HCT116 (cell line): ENCODE results near the gene COA8. TPM values are rescaled to one million over a fixed set of nuclear protein-coding genes. Genes with fewer than 3 reads are reported as not detected.

Experiments
- ATAC-seq: fragments of 200-7000 bp; cut with Tn5 transposase; 2 replicates; pipeline ENCODE4 v1.9.1; 2020; ENCODE audit warnings: mild to moderate bottlenecking, moderate library complexity
- BruUV-seq: library from RNA; stranded (reverse); fragments of 400-500 nt; replicated peaks from 2 replicates; lab custom pipeline; 2021; lab: Mats Ljungman, UMichigan
- CTCF ChIA-PET: fragments of 300-600 bp; sonication (Branson Sonifier 250); formaldehyde crosslinking; loops from one replicate; lab custom pipeline; 2021; ENCODE audit warnings: antibody characterized with exemption; lab: Charles Lee
- POLR2A ChIA-PET: fragments of 300-600, 350-600 bp; sonication (Branson Sonifier 250); formaldehyde crosslinking; loops from one replicate; lab custom pipeline; 2021; ENCODE audit warnings: antibody characterized with exemption; lab: Charles Lee
- RAD21 ChIA-PET, 2 experiments: fragments of 300-600 bp; sonication (Branson Sonifier 250); formaldehyde crosslinking; loops; one replicate each; lab custom pipeline; 2023; ENCODE audit warnings: low total read pairs in 2 of 2; ENCODE audit not compliant: uncharacterized antibody in 2 of 2, unreplicated experiment in 2 of 2, low non-redundant PET in 1 of 2; lab: Charles Lee
- DNase-seq: peaks from one replicate; pipeline ENCODE4 v3.0.0-alpha.2; 2010; ENCODE audit warnings: low read depth, low spot score
- H2AFZ ChIP-seq: fragments of 200-600 bp; shearing (Covaris generic), sonication (generic); 2 replicates; pipeline ENCODE4 v1.6.1; 2017; ENCODE audit warnings: low read depth, mixed run types, mixed read lengths, antibody characterized with exemption, low read length; ENCODE audit not compliant: poor library complexity, severe bottlenecking
- H3K27ac ChIP-seq: 2 replicates; pipeline ENCODE4 v1.5.1; 2012; ENCODE audit warnings: low read depth, low read length
- H3K27me3 ChIP-seq: fragments of 200-600 bp; sonication (generic); 2 replicates; pipeline ENCODE4 v1.6.1; 2016; ENCODE audit warnings: mixed run types, low read length, mixed read lengths; ENCODE audit not compliant: insufficient read depth
- H3K36me3 ChIP-seq, 2 experiments: fragments of 200-500 bp in 1 of 2; fragments of 200-600 bp in 1 of 2; sonication (Bioruptor generic) in 1 of 2; sonication (generic) in 1 of 2; 2 replicates each; pipeline versions ENCODE4 v1.5.1 to v1.6.1; 2014 to 2016; ENCODE audit warnings: low read length in 2 of 2, inconsistent platforms in 1 of 2, mixed read lengths in 1 of 2, mixed run types in 1 of 2; ENCODE audit not compliant: insufficient read depth in 2 of 2, control insufficient read depth in 1 of 2
- H3K4me1 ChIP-seq, 2 experiments: fragments of 200-600 bp in 1 of 2; sonication (generic) in 1 of 2; 2 replicates each; pipeline versions ENCODE4 v1.5.1 to v1.6.1; 2012 to 2017; ENCODE audit warnings: low read length in 2 of 2, inconsistent platforms in 1 of 2, mild to moderate bottlenecking in 1 of 2, mixed read lengths in 1 of 2, mixed run types in 1 of 2, moderate library complexity in 1 of 2; ENCODE audit not compliant: insufficient read depth in 2 of 2, control insufficient read depth in 1 of 2
- H3K4me2 ChIP-seq: fragments of 200-600 bp; sonication (generic); 2 replicates; pipeline ENCODE4 v1.6.1; 2017; ENCODE audit warnings: mixed run types, low read length, mixed read lengths
- H3K4me3 ChIP-seq, 2 experiments: fragments of 200-600 bp in 1 of 2; sonication (generic) in 1 of 2; replicated peaks in 1 of 2; 2 replicates each; pipeline ENCODE4 v1.5.1; 2011 to 2016; ENCODE audit warnings: low read length in 2 of 2, control low read depth in 1 of 2, low read depth in 1 of 2, mild to moderate bottlenecking in 1 of 2, mixed read lengths in 1 of 2, mixed run types in 1 of 2
- H3K79me2 ChIP-seq: fragments of 200-600 bp; sonication (generic); 2 replicates; pipeline ENCODE4 v1.6.1; 2017; ENCODE audit warnings: mild to moderate bottlenecking, mixed run types, low read length, moderate library complexity, mixed read lengths; ENCODE audit not compliant: insufficient read depth
- H3K9ac ChIP-seq: fragments of 200-600 bp; sonication (generic); 2 replicates; pipeline ENCODE4 v1.6.1; 2016; ENCODE audit warnings: low read length, mixed read lengths
- H3K9me2 ChIP-seq: fragments of 200-600 bp; sonication (generic), shearing (Covaris generic); 2 replicates; pipeline ENCODE4 v1.6.1; 2017; ENCODE audit warnings: mixed run types, mild to moderate bottlenecking, moderate library complexity; ENCODE audit not compliant: insufficient read depth
- H3K9me3 ChIP-seq, 2 experiments: fragments of 200-500 bp in 1 of 2; fragments of 200-600 bp in 1 of 2; sonication (Bioruptor generic) in 1 of 2; sonication (generic) in 1 of 2; 2 replicates each; pipeline ENCODE4 v1.6.1; 2014 to 2017; ENCODE audit warnings: low read length in 2 of 2, mixed read lengths in 2 of 2, inconsistent platforms in 1 of 2, low read depth in 1 of 2, mild to moderate bottlenecking in 1 of 2, mixed run types in 1 of 2, moderate library complexity in 1 of 2; ENCODE audit not compliant: control insufficient read depth in 1 of 2, insufficient read depth in 1 of 2
- H4K20me1 ChIP-seq: fragments of 200-600 bp; sonication (generic), shearing (Covaris generic); 2 replicates; pipeline ENCODE4 v1.6.1; 2017; ENCODE audit warnings: mixed run types, mild to moderate bottlenecking, moderate library complexity; ENCODE audit not compliant: insufficient read depth
- ATF3 ChIP-seq: IDR thresholded peaks from 2 replicates; pipeline ENCODE4 v1.6.1; 2012
- CBX3 ChIP-seq: IDR thresholded peaks from 2 replicates; pipeline ENCODE4 v1.6.1; 2012; ENCODE audit warnings: low read depth
- CEBPB ChIP-seq: IDR thresholded peaks from 2 replicates; pipeline ENCODE4 v1.6.1; 2012; ENCODE audit warnings: low read depth
- EGR1 ChIP-seq: IDR thresholded peaks from 2 replicates; pipeline ENCODE4 v1.6.1; 2012; ENCODE audit warnings: low read depth
- ELF1 ChIP-seq: IDR thresholded peaks from 2 replicates; pipeline ENCODE4 v1.6.1; 2012; ENCODE audit warnings: low read depth, borderline replicate concordance
- EZH2phosphoT487 ChIP-seq: fragments of 200-600 bp; IDR thresholded peaks from 2 replicates; pipeline ENCODE4 v1.6.1; 2018; ENCODE audit warnings: antibody characterized with exemption, borderline replicate concordance
- FOSL1 ChIP-seq: IDR thresholded peaks from 2 replicates; pipeline ENCODE4 v1.6.1; 2012; ENCODE audit warnings: low read depth
- MAX ChIP-seq: IDR thresholded peaks from 2 replicates; pipeline ENCODE4 v1.6.1; 2012
- POLR2A ChIP-seq: IDR thresholded peaks from 2 replicates; pipeline ENCODE4 v1.7.0; 2011; ENCODE audit warnings: borderline replicate concordance; ENCODE audit not compliant: insufficient read depth, insufficient read length; ENCODE audit errors: extremely low read depth
- POLR2AphosphoS5 ChIP-seq: IDR thresholded peaks from 2 replicates; pipeline ENCODE4 v1.6.1; 2011; ENCODE audit warnings: mild to moderate bottlenecking, low read depth, low read length, moderate library complexity
- RAD21 ChIP-seq: IDR thresholded peaks from 2 replicates; pipeline ENCODE4 v1.6.1; 2012; ENCODE audit warnings: low read depth, mild to moderate bottlenecking
- SP1 ChIP-seq: IDR thresholded peaks from 2 replicates; pipeline ENCODE4 v1.6.1; 2012; ENCODE audit warnings: low read depth
- SRF ChIP-seq: IDR thresholded peaks from 2 replicates; pipeline ENCODE4 v1.6.1; 2012; ENCODE audit warnings: low read depth
- TCF7L2 ChIP-seq: IDR thresholded peaks from 2 replicates; pipeline ENCODE4 v1.7.0; 2011; ENCODE audit warnings: borderline replicate concordance, inconsistent platforms; ENCODE audit not compliant: insufficient read depth, insufficient read length; ENCODE audit errors: extremely low read depth
- YY1 ChIP-seq: IDR thresholded peaks from 2 replicates; pipeline ENCODE4 v1.6.1; 2011; ENCODE audit warnings: low read length, low read depth, moderate library complexity, mild to moderate bottlenecking; ENCODE audit not compliant: insufficient replicate concordance; ENCODE audit errors: extremely low read depth
- ZFX ChIP-seq: fragments of 450-650 bp; IDR thresholded peaks from 2 replicates; pipeline ENCODE4 v1.6.1; 2017
- ZNF274 ChIP-seq: fragments of 200-500 bp; sonication (Bioruptor generic); IDR thresholded peaks from 2 replicates; pipeline ENCODE4 v1.6.1; 2014; ENCODE audit warnings: mild to moderate bottlenecking, low read depth, low read length, inconsistent platforms
- intact Hi-C: fragments of 100-400 bp; cut with micrococcal nuclease; formaldehyde crosslinking; loops from 2 replicates; pipeline ENCODE4 v1.10.0; 2022
- total RNA-seq: library from RNA; stranded (reverse); gene quantifications from one replicate; pipeline ENCODE4 v1.2.1, GENCODE V29; 2021; ENCODE audit not compliant: unreplicated experiment
- TF ChIP-seq, protein P1 (sequence below): IDR thresholded peaks from 2 replicates; pipeline ENCODE4 v1.6.1; 2011; ENCODE audit warnings: mild to moderate bottlenecking, low read length, moderate library complexity; ENCODE audit not compliant: insufficient replicate concordance; ENCODE audit errors: extremely low read depth

The COA8 gene
- total RNA-seq, 1 experiment from 2014 or later = 29.4 TPM

DNA sequence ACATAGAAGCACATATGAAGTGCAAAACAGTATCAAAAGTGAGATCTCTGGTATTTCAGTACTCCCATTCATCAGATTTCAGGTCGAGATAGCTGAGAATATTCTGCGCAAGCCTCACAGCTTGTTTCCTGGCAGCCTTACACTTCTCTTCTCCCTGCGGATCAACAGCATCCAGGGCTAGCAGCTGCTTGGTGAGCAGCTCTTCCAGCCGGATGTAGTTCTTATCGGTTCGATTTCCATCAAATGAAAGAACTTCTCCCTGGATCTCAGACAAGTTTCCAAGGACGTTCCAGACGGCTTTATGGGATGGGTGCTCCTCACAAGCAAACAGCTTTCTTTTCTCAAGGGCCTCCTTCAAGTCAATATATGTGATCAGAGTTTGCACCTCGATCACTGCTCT is 3.0 kb upstream of the COA8 start:
- BruUV-seq = no TSS peak
- ChIA-PET CTCF (no interaction called here), POLR2A (interaction anchor here (0.7 kb wide), 1 partner anchor 244 kb away, joined by 7 read pairs; no protein-coding TSS in a partner anchor), RAD21 (no interaction called here)
- H3K4me3 ChIP-seq = no peak overlapping the region
- TF ChIP-seq EZH2phosphoT487 (no peak), SRF (no peak), RAD21 (no peak), ELF1 (no peak), TCF7L2 (no peak), SP1 (no peak), POLR2AphosphoS5 (no peak), ATF3 (no peak), CBX3 (no peak), CEBPB (no peak)
- H3K27ac ChIP-seq = no peak overlapping the region
- ATAC-seq (no peak), DNase-seq (no peak)
- no peak overlapping the region for H3K9ac ChIP-seq
- H4K20me1 ChIP-seq = peaks cover 10% of the 10 kb centered on the region; the same call in 1 of the 2 replicates
- H3K36me3 ChIP-seq = peaks cover 13 to 27% of the 10 kb centered on the region in 2 experiments; a peak in 3 of 4 replicates
- no peaks in the 10 kb centered on the region for H3K27me3 ChIP-seq
- peaks cover 78% of the 10 kb centered on the region for H3K79me2 ChIP-seq
- H3K4me2 ChIP-seq = no peak overlapping the region
- intact Hi-C loops = no loop called here
- no peaks in the 10 kb centered on the region for H3K9me2 ChIP-seq
- H3K4me1 ChIP-seq = peaks cover 9 to 18% of the 10 kb centered on the region in 2 experiments
- no peak overlapping the region for H2AFZ ChIP-seq
- H3K9me3 ChIP-seq = no peaks in the 10 kb centered on the region

DNA sequence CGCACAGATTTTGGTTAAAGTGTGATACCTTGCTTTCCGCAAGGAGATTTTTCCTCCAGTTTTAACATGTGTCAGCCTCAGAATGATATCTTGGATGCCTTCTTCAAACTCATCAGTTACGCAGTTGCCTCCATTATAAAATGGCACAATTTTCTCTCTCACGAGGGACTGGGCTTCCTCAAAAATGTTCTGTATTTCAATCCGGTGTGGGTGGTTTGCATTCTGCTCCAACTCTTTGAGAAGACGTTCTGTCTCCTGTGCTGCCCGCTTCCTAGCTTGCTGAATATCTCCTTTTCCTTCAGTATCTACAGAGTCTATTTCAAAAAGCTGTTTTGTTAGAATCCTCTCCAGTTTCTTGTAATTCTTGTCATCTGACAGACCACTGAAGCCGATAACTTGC is 2.1 kb upstream of the COA8 start:
- TF ChIP-seq POLR2AphosphoS5 (no peak), RAD21 (no peak), ELF1 (no peak), SRF (no peak), YY1 (no peak), SP1 (no peak), FOSL1 (no peak), CEBPB (no peak), POLR2A (no peak), EGR1 (no peak), ZNF274 (no peak), MAX (no peak), ZFX (no peak), TCF7L2 (no peak)
- TF ChIP-seq, protein P1, sequence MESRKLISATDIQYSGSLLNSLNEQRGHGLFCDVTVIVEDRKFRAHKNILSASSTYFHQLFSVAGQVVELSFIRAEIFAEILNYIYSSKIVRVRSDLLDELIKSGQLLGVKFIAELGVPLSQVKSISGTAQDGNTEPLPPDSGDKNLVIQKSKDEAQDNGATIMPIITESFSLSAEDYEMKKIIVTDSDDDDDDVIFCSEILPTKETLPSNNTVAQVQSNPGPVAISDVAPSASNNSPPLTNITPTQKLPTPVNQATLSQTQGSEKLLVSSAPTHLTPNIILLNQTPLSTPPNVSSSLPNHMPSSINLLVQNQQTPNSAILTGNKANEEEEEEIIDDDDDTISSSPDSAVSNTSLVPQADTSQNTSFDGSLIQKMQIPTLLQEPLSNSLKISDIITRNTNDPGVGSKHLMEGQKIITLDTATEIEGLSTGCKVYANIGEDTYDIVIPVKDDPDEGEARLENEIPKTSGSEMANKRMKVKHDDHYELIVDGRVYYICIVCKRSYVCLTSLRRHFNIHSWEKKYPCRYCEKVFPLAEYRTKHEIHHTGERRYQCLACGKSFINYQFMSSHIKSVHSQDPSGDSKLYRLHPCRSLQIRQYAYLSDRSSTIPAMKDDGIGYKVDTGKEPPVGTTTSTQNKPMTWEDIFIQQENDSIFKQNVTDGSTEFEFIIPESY = no peak
- H4K20me1 ChIP-seq = peaks cover 10% of the 10 kb centered on the region; the same call in 1 of the 2 replicates
- H3K27ac ChIP-seq = peak overlapping the region; percentile 99; the same call in 1 of the 2 replicates
- CTCF ChIA-PET = interaction anchor here (1.4 kb wide), 1 partner anchor 42 kb away, joined by 4 read pairs; no protein-coding TSS in a partner anchor
- ATAC-seq (no peak), DNase-seq (no peak)
- no peaks in the 10 kb centered on the region for H3K9me3 ChIP-seq
- TSS peak; percentile 36 for BruUV-seq
- peaks cover 11 to 18% of the 10 kb centered on the region in 2 experiments for H3K4me1 ChIP-seq
- H3K27me3 ChIP-seq = no peaks in the 10 kb centered on the region
- peaks cover 82% of the 10 kb centered on the region for H3K79me2 ChIP-seq
- intact Hi-C loops = no loop called here
- peak overlapping the region; percentile 79 to 99 for H3K4me3 ChIP-seq
- POLR2A ChIA-PET = no interaction called here
- H2AFZ ChIP-seq = no peak overlapping the region
- peak overlapping the region; percentile 75 for H3K4me2 ChIP-seq
- H3K9me2 ChIP-seq = no peaks in the 10 kb centered on the region
- peak overlapping the region; percentile 78 for H3K9ac ChIP-seq
- peaks cover 13 to 27% of the 10 kb centered on the region in 2 experiments; a peak in 3 of 4 replicates for H3K36me3 ChIP-seq
- RAD21 ChIA-PET = no interaction called here
